ENCODE results near the gene BBC3.
"Not testable (repeated sequence)": the region's sequence is repeated elsewhere in the genome, so short reads cannot be mapped to it uniquely, and the experiment has no call there.

Gene BBC3

GRCh38 chr19:47258434-47258833 is 27.4 kb upstream of the BBC3 start:
- no peak for DNase-seq (ENCODE audit: low read depth in 2 of 2)

DNA sequence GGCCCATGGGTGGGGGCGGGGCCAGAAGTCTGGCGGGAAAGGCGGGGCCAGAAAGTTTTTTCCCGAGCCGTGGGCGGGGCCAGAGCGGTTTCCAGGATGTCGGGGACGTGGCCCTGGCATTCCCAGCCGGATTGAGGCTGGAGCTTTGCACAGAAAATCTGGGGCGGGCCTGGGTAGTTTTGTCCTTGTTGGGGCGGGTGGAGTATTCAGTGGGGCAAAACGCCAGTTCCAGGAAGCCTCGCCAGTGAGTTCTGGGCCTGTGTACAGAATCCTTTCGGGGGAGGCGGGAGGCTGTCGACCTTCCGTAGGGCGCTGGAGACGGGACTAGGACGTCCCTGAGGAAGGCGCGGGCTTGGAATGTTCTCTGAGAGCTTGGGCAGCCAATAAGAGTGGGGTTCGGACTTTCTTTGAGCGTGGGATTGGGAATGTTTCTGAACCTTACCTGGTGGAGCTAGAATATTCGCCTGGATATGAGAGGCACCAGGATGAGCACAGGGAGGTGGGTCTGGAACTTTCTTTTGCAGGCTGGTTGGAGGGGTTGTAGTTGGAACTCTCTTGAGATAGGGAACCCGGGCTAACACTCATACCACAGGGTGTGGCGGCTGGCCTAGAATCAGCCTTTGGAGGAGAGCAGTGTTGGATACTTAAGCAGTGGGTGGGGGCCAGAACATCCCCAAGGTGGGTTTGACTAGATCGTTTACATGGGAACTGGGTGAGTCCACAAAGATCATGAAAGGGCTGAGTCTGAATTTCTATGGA is 26.6 kb upstream of the BBC3 start:
- DNase-seq (ENCODE audit: low read depth in 2 of 2) = no peak

DNA sequence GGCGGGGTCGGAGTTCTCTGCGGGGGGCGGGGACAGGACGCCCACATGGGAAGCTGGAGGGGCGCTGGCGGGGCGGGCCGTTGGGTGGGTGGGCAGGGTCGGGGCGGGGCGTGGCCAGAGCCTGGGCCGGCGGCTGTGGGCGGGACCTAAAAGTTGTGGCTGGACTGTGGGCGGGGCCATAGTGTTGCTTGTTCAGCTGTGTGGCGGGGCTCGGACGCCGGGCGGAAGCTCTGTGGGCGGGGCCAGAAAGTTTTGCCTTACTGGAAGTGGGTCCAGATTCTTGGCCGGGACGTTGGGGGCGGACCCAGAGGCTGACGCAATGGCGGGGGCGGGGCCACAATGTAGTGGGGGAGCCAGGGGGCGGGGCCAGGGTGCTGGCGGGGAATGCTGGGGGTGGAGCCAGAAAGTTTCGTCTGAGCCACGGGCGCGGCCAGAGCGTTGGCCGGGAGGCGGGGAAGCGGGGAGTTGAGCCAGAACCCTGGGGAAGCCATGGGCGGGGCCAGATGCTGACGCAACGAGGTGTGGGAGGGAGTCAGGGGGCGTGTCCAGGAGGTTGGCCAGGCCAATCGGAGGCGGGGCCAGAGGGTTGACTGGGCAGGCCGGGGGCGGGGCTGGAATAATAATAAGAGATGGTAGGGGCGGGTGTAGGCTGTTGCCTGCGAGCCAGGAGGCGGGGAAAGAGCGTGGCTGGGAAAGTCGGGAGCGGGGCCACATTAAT is 25.9 kb upstream of the BBC3 start:
- peak; percentile 100 for DNase-seq (ENCODE audit: low read depth in 2 of 2)

DNA sequence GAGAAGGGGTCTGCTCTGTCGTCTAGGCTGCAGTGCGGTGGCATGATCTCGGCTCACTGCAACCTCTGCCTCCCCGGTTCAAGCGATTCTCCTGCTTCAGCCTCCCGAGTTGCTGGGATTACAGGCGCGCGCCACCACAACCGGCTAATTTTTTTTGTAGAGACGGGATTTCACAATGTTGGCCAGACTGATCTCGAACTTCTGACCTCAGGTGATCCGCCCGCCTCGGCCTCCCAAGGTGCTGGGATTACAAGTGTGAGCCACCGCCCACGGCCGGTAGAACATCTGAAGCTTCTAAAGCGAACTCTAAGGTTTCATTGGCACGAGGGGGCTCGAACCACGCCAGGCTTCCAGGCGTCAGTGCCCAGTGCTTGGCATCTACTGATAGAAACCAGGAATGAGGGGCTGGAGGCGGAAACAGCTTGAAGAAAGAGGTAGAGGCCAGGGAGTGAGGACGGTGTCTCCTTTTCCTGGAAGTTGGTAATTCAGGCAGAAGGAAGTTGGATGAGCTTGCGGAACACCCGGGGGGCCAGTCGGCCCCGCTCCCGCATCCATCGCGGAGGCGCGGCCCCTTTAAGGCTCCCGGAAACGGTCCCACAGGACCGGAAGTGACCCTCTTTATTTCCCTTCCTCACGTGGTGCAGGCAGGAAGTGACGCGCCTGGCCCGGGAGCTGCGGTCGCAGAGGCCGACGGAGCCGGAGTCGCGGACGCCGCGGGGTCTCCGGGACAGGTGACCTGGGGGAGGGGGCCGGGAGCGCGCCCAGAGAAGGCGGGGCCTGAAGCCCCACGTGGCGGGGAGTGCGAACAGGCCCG is 25.1 kb upstream of the BBC3 start, which contains the start of gene CCDC9:
Gene CCDC9 (plus strand): TSS at position 647 of the 814 bp plus-strand sequence. CDS start 1,876 bp downstream, outside the sequence.
- DNase-seq (ENCODE audit: low read depth in 2 of 2) = peak; percentile 93 to 95

DNA sequence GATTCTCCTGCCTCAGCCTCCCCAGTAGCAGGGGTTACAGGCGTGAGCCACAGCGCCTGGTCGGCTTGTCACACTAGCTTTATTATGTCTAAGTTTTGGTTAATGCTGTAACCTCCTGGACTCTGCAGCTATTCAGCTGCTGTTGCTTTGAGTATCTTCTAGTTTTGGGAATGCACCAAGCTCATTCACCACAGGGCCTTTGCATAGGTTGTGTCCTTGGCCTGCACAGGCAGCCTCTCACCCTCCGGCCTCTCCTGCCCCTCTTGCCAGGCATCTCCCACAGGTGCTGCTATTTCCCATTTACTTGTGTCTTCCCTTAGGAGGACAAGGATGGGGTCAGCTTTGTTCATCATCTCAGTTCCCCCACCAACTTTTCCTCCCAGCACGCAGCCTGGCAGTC is 23.0 kb upstream of the BBC3 start:
- DNase-seq (ENCODE audit: low read depth in 2 of 2) = no peak

DNA sequence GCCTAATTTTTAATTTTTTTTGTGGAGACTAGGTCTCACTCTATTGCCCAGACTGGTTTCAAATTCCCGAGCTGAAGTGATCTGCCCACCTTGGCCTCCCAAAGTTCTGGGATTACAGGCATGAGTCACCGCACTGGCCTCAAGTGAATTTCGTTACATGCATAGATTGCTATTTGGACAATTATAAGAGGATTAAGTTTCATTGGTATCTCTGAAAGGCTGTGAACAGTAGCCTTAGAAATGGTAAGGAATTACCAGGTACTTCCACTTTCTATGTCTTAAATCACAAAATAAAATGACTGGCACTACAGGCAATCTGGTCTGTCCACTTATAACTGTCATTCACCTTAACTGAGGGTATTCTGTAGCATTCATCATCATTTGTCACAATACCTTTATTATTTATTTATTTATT is 22.5 kb upstream of the BBC3 start:
- DNase-seq (ENCODE audit: low read depth in 2 of 2) = no peak

- not testable (repeated sequence) for DNase-seq (ENCODE audit: low read depth in 2 of 2)
These were observed 22.0 kb upstream of the BBC3 start for GRCh38 chr19:47253016-47253415.

- peak; percentile 72 to 85 for DNase-seq (ENCODE audit: low read depth in 2 of 2)
These were observed 16.4 kb upstream of the BBC3 start for GRCh38 chr19:47247308-47247990.

GRCh38 chr19:47243776-47244547 is 13.0 kb upstream of the BBC3 start:
- peak; percentile 86 to 90 for DNase-seq (ENCODE audit: low read depth in 2 of 2)

GRCh38 chr19:47243364-47243775 is 12.4 kb upstream of the BBC3 start:
- DNase-seq (ENCODE audit: low read depth in 2 of 2) = no peak

DNA sequence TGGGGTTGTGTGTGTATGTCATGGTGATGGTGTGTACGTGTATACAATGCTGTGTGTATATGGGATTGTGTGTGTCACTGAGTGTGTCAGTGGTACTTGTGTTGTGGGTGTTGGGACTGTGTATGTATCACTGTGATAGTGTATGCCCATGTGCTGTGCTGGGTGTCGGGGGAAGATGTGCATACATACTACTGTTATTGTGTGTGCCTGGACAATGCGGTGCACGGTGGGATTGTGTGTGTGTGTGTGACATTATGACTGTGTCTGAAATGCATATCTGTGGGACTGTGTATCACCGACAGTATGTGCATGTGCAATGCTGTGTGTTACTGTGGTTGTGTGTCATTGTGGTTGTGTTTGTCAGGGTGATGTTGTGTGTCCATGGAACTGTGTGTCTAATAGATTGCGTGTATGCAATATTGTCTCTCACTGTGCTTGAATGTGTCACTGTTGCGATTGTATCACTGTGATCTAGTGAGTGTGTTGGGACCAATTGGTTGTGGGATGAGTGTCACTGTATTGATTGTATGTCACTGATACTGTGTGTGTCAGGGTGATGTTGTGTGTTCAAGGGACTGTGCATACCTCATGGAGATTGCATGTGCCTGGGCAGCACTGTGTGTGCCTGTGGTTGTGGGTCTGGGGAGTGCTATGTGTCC is 11.0 kb upstream of the BBC3 start:
- no peak for DNase-seq (ENCODE audit: low read depth in 2 of 2)

- peak; percentile 81 to 82 for DNase-seq (ENCODE audit: low read depth in 2 of 2)
These were observed 10.3 kb upstream of the BBC3 start for GRCh38 chr19:47240996-47241918.

DNA sequence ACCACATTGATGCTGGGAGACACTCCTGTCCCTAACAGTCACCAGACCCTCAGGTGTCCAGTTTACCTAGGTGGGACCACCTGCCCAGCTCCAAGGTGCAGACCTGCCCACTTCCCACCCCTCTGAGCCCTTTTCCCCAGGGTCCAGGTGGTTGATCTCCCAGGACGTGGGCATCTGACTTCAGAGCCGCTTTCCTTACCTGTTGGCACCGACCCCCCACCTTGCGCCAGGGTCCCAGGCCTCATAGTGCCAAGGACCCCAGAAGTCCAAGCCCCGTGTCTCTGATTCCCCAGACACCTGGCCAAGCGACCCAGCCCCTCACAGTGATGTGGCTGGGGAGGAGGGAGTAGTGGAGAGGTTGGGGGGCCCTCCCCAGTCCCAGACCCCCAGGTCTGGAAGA is 9.6 kb upstream of the BBC3 start:
- DNase-seq (ENCODE audit: low read depth in 2 of 2) = no peak

DNA sequence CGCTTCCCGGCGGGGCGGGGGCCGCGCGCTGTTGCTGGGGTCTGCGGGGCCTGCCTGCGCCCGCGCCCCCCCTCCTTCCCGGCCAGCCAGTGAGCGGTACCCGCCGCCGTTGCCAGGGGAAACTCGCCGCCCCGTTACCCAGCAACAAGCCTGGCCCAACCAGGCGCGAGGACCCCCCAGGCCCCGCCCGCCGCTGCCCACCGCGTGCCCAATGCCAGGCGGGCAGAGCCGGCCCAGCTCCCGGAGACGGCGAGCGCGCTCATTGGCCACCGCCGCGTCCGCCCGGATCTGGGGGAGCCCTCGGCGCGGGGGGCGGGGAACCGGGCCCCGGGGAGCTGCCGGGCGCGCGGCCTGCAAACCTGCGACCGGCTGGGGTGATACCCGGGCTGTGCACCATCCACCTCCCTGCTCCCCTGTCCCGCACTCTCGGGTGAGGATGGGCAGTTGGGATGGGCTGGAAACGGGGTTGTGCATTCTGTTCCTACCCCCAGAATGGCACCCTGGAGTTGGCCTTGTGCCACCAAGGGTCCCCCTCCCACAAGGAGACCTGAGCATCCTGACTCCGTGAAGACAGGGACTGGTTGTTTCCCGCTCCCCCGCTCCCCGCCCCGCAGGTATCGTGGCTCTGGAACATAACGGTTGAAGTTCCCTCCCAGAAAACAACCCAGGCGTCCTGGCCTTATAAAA is 8.8 kb upstream of the BBC3 start:
- DNase-seq (ENCODE audit: low read depth in 2 of 2) = no peak

- no peak for DNase-seq (ENCODE audit: low read depth in 2 of 2)
These were observed 8.2 kb upstream of the BBC3 start for GRCh38 chr19:47239152-47239551.

DNA sequence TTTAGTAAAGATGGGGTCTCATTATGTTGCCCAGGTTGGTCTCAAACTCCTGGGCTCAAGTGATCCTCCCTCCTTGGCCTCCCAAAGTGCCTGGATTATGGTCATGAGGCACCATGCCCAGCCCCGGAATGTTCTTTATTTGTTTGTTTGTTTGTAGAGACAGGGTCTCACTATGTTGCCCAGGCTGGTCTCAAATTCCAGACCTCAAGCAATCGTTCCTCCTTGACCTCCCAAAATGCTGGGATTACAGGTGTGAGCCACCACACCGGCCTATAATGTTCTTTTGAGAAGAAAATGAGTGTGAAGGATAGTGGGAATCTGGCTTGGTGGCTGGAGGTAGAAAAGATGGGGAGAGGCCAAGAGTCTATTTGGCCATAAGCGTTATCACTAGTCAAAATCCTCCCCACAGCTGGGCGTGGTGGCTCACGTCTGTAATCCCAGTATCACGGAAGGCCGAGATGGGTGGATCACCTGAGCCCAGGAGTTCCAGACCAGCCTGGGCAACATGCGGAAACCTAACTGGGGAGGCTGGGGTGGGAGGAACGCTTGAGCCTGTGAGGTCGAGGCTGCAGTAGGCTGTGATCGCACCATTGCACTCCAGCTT is 5.2 kb upstream of the BBC3 start:
- no peak for DNase-seq (ENCODE audit: low read depth in 2 of 2)

DNA sequence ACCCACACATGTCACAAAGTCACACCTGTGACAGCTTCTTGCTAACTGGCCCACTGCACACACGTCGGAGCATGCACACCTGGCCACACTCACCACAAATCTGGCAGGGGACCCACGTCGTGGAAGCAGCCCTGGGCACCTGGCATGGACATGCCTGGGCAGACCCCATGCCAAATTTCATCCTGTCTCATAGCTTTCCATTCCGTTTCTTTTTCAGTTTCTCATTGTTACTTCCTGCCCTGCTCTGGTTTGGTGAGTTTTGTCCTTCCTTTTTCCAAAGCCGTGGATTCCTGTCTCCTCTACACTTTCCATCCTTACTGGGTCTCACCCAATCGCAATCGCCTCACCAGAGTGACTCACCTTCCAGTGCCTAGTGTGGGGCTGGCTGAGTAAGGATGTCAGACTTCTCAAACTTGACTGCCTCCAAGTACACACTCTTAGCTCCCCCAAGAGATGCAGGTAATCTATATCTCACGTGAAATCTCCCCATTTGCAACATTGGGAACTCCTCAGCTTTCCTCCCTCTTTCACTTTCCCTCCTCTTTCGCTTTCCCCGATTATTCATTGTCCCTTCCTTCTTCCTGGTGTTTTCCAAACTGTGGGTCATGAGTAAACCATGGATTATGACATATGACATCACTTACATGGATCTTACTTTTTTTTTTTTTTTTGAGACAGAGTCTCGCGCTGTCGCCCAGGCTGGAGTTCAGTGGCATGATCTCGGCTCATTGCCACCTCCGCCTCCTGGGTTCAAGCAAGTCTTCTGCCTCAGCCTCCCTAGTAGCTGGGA is 1.6 kb upstream of the BBC3 start:
- DNase-seq (ENCODE audit: low read depth in 2 of 2) = no peak

All from stimulated activated CD4-positive, alpha-beta T cell treated with anti-CD3 and anti-CD28 coated beads, Interleukin-4, amount 100 ng/mL, for 48 hours (primary cell).